Lower leg skin (tissue), 3 donors: Measurements from ENCODE around the gene ITGA6.

Experiments used
- CTCF ChIP-seq, 3 donors: fragments of 450-650 bp; IDR thresholded peaks; one replicate each; pipeline ENCODE4 v1.5.1; 2016; ENCODE audit warnings: antibody characterized with exemption in 3 of 3, mild to moderate bottlenecking in 3 of 3, moderate library complexity in 2 of 3
- POLR2A ChIP-seq, 2 donors: fragments of 450-650 bp; IDR thresholded peaks; one replicate each; pipeline ENCODE4 v1.6.1; 2016 to 2017; ENCODE audit warnings: antibody characterized with exemption in 2 of 2, mild to moderate bottlenecking in 1 of 2, moderate library complexity in 1 of 2

GRCh38 chr2:172525601-172526000 lies 98.2 kb downstream of the ITGA6 start:
- TF ChIP-seq CTCF (IDR thresholded peaks at IDR 0.05) (no peak), POLR2A (IDR thresholded peaks at IDR 0.05) (no peak)
